HuH-7 (cell line): ENCODE data around the gene LINC01488.

ENCODE experiments used
- DNase-seq: peaks from one replicate; pipeline ENCODE4 v3.0.0; 2011; ENCODE audit warnings: low spot score

Gene LINC01488

DNA sequence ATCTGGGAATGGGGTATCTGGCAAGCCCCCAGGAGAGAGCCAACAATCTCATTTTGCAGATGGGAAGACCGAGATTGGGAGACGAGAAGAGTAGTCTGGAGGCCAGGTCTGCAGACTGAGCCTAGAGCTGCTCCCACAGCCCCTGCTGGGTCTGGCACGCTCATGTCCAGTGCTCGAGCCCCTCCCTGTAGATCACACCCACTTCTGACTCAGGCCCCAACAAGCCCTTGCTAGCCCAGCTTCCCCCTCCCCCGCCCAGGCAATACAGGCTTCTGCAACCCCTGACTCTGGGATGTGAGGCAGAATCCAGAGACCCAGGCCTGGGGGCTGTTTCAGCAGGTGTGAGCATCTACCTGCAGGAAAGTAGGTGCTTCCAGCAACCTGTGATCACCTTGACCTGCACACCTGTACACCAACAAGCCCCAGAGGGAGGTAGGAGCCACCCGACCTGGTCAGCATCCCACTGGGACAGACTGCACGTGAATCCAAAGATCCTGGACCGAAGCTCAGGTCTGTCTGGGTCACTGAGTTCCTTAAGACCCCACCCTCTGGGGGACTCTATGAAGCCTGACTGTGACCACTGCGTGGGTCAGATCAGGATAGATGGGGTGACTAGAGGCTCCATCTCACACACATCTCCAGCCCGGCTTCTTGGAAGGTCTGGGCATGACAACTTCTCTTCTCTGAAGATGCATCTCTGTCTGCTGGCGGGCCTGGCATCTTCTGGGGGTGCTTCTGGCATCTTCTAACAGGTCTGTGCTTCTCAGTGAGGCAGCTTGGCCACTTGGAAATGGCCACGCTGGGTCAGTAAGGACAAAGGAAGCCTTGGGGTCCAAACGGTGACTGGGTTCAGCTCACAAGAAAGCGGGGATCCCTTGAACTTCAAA lies 29.3 kb downstream of the LINC01488 start:
- no peak for DNase-seq

DNA sequence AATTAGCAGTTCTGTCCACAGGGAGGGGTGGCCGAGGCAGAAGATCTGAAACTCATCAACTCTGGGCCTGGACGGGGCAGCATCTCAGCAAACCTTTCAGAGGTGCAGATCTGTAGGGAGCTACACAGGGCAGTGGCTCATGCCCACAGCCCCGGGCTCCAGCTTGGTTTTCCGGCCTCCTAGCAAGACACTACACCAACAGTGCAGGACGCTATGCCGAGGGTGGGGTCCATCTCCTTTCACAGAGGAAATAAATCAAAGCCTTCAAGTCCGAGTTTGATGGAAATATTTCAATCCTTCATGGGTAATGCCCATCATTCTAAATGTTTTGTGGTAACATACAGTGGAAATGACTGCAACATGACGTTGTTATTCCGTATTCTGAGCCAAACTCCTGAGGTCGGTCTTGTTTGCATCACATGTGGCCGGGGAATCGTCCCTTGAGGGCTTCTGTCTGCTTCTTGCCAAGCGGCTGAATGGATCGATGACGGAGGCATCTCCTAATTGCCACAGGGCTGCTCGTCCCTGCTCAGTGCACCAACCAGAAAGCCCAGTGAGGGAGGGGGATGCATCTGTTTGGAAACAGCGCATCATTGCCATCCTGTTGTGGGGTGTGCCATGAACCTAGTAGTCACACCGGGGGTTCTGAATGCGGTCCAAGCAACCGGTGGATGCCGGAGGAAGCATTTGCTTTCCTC lies 30.0 kb downstream of the LINC01488 start:
- DNase-seq = no peak

DNA sequence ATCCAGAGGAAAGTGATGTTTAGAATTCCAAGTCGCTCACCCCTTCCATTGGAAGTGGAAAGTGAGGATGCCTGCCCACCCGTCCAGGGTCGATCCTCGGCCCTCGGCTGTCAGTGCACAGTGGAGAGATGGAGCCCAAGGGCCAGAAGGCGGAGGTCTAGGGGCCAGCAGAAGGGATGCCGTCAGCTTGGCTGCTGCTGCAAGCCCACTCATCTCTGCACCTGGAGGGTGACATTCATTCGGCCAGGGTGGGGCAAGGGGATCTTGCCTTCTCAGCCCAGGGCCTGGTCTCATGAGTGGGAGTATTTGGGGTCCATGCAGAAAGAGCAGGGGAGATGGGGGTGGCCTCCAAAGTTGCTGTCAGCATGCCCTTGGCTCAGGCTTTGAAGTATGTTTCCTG lies 30.7 kb downstream of the LINC01488 start:
- DNase-seq = no peak

DNA sequence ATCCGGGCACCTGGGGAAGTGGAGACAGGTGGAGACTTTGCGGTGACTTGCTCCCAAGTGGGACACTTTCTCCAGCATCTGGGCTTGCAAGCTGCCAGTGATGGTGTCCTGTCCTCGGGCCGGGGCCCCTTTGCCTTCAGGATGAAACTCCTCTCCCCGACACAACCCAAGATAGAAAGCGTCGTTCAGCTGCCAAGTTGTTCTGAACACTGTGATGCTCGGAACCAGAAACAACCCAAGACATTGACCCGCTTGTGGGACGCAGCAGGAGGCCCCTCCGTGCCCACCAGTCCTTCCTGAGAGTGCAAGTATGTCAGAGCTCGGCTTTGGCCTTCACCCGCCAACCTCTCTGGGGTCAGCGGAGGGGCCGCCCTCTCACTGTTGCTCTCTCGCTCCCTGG lies 31.3 kb downstream of the LINC01488 start:
- no peak for DNase-seq

DNA sequence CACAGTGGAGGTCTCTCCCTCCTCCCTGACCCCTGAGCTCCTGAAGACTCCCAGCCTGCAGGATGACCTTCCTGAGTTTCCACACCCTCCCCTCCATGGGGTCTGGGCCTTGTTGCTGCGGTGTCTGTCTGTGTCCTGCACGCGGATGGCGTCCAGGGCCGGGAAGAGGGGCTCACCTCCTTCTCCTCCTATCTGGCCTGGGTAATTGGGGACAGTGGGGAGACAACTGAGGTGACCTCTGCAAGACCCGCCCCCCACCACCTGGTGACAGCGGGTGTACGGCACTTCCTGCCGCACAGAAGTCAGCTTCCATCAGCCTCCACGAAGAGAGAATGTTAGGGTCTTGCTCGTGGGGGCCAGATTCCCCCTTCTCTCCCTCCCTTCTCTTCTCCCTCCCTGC lies 31.7 kb downstream of the LINC01488 start:
- no peak for DNase-seq

DNA sequence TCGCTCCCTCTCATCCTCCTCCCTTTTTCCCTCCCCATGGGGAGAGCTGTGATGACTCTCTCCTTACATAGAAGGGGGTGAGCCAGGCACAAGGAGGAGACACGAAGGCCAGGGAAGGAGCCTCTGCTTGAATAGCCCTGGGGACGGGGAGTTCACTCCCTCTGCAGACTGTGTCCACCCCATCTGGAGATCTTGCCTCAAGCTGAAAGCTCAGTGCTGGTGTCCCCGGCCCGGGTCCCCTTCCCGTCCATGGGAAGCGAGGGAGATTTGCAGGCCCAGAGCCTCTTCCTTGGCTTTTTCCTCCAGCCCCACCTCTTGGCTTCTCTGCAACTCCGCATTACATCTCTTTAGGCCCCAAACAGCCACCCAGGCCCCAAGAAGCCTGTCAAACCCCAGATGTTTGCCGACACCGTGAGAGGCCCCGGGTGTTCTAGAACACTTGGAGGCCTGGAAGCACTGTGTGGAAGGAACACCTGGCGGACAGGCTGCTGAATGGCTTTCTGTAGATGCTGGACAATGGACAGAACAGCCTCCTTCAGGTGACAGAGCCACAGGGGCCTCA lies 32.3 kb downstream of the LINC01488 start:
- DNase-seq = no peak

DNA sequence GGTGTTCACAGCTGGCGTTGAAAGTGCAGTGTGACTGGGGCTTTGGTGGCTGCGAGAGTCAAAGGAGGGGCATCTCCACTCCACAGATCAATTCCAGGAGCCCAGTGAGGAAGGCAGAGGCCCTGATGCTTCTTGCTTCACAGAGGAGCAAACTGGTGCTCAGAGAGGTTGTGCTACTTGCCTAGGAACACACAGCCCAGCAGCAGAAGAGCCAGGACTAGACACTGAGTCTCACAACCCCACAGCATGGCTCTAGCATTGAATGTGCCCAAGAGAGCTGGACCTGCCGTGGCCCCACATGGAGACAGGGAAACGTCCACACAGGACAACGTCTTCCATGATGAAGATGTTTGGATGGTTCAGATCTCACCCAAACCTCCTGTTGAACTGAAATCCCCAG lies 33.3 kb downstream of the LINC01488 start:
- DNase-seq = no peak

DNA sequence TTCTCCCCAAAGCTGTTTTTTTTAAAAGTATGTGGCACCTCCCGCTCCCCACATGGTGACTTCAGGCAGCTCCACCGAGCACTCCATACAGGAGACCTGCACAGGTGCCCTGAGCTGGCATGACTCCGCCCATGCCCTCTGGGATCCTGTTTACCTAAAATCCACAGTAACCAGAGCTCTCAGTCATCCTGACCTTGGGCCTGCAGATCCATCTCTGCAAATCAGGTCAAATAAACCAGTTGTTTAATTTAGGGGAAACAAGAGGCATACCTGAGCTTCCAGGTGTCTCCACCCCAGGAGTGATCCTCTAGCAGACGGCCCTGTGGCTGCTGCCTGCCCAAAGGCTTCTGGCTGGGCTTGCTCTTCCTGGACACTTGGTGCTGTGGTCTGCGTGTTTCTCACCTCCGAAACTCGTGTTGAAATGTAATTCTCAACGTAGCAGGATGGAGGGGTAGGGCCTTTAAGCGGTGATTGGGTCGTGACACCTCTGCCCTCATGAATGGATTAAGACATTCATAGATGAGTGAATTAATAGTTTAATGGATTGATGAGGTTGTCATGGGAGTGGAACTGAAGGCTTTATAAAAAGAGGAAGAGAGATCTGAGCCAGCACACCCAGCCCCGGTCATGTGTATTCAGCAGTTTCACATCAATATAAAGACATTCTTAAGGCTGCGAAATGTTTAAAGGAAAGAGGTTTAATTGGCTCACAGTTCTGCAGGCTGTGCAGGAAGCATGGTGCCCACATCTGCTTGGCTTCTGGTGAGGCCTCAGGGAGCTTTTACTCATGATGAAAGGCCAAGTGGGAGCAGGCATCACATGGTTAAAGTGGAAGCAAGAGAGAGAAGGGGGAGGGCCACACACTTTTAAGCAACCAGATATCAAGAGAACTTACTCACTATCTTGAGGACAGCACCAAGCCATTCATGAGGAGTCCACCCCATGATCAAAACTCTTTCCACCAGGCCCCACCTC lies 34.1 kb downstream of the LINC01488 start:
- DNase-seq = no peak

DNA sequence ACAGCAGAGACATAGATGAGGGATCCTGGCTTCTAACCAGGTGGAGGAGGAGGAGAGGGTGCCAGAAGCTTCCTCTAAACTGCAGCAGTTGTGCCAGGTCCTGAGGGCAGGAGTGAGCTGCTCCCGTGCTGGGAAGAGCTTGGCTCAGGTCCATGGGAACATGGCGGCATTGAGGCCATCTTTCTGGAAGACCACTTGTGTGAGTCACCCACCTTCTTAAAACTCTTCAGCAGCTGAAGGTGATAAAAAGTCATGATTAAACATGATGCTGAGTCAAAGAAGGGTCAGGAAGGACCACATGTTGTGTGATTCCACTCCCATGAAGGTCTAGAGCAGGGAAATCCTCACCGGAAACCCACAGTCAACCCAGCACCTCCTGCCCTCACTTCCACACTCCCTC lies 35.1 kb downstream of the LINC01488 start:
- DNase-seq = no peak

DNA sequence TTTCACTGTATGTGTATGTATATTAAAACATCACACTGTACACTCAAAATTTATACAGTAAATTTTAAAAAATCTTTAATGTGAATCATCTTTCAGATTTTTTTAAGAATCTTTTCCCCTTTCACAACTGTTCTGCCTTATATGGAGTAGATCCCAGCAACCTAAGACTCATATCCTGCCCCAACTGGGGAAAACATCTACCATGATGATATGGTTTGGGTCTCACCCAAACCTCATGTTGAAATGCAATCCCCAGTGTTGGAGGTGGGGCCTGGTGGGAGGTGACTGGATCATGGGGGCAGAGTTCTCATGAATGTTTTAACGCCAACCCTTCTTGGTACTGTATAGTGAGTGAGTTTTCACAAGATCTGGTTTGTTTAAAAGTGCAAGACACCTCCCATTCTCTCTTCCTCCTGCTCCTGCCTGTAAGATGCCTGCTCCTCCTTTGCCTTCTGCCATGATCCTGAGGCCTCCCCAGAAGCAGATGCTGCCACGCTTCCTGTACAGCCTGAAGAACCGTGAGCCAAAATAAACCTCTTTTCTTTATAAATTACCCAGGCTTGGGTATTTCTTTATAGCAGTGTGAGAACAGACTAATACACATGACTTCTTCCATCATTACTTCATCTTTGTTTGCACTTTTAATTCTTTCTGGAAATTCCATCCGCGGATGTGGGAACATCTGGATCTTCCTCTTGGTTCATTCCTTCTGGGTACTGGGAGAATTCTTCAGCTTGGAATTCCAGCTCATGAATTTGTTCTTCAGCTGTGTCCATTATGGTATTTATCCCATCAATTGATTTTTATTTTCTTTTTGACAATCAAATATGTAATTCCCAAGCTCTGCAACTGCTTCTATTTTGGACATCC lies 36.9 kb downstream of the LINC01488 start:
- no peak for DNase-seq

DNA sequence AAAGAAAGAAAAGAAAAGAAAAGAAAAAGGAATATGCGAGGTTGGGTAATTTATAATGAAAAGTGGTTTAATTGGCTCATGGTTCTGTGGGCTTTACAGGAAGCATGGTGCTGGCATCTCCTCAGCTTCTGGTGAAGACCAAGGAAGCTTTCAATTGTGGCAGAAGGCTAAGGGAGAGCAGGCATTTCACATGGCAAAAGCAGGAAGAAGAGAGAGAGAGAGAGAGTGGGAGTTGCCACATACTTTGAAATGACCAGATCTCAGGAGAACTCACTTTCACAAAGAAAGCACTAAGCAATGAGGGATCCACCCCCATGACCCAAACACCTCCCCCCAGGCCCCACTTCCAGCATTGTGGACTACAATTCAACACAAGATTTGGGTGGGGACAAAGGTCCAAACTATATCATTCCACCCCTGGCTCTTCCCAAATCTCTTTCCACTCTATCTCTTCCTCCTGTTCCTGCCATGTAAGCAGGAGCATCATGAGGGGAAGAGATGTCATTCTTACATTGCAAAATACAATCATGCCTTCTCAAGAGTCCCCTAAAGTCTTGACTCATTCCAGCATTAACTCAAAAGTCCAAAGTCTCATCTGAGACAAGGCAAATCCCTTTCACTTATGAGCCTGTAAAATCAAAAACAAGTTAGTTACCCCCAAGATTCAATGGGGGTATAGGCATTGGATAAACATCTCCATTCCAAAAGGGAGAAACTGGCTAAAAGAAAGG lies 38.9 kb downstream of the LINC01488 start:
- no peak for DNase-seq

DNA sequence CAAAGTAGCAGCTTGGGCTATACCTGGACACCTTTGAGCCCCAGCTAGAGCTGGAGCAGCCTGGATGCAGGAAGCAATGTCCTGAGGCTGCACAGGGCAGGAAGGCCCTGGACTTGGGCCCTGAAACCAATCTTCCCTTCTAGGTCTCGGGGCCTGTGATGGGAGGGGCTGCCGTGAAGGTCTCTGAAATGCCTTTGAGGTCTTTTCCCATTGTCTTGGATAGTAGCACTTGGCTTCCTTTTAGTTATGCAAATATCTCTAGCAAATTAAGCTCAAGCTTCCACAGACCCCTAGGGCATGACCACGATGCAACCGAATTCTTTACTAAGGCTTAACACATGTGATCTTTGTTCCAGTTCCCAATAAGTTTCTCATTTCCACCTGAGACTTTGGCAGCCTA lies 40.0 kb downstream of the LINC01488 start:
- DNase-seq = no peak

DNA sequence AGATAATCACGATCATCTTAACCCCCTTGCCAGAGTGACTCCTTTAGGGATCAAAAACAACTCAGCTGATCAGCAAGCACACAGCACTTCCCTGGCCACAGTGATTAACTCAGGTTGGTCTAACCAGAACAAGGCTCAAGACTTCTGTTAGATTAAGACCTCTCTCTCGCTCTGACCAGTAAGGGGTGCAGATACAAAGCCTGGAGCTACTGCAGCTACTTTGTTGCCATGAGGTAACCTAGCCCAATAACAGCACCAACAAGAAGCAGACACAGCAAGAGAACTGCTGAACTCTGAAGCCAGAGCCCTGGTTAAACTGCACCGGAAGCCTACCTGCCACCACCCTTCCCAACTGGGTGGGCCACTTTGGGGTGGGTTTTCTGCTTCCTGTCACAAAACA lies 42.0 kb downstream of the LINC01488 start:
- no peak for DNase-seq

DNA sequence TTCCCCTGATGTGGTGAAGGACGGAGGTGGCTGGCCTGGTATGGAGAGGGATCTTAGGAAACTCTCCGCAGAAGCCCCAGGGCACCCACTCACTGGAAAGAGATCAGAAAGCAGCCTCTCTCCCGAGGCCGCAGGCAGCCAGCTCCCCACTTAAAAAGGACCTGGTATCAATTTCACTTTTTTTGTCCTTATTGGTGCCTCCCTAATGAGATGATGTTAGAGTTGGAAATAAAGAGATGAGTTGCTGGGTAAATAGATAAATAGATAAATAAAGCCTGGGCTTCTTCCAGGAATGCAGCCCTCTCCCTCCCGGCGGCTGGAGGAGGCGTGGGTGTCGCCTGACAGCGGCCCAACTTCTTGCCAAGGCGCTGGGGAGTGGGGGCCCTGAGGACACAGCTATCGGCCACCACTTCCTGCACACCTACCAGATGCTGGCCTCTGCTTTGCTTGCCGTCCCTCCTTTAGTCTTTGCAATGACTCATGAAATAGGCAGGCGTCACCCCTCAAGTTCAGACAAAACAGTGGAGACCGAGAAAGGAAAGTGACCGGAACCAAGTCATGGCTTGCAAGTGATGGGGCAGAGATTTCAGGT lies 42.9 kb downstream of the LINC01488 start:
- no peak for DNase-seq

DNA sequence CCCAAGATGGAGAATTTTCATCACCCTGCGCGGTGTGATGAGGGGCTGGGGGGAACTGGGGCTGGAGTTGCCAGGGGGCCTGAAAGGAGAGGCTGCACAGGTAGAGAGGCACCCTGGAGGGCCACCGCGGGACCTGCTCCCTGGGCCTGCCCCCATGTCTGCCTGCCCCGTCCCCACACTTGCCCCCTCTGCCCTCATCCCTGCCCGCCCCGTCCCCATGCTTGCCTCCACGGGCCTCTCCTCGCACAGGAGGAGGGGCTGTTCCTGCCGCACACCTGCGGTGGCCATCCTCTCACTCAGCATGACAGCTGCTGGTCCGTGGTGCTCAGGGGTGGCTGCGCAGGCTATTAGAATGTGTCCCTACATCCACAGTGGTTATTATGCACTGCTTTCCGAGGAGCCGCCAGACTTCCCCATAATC lies 43.5 kb downstream of the LINC01488 start:
- DNase-seq = no peak

DNA sequence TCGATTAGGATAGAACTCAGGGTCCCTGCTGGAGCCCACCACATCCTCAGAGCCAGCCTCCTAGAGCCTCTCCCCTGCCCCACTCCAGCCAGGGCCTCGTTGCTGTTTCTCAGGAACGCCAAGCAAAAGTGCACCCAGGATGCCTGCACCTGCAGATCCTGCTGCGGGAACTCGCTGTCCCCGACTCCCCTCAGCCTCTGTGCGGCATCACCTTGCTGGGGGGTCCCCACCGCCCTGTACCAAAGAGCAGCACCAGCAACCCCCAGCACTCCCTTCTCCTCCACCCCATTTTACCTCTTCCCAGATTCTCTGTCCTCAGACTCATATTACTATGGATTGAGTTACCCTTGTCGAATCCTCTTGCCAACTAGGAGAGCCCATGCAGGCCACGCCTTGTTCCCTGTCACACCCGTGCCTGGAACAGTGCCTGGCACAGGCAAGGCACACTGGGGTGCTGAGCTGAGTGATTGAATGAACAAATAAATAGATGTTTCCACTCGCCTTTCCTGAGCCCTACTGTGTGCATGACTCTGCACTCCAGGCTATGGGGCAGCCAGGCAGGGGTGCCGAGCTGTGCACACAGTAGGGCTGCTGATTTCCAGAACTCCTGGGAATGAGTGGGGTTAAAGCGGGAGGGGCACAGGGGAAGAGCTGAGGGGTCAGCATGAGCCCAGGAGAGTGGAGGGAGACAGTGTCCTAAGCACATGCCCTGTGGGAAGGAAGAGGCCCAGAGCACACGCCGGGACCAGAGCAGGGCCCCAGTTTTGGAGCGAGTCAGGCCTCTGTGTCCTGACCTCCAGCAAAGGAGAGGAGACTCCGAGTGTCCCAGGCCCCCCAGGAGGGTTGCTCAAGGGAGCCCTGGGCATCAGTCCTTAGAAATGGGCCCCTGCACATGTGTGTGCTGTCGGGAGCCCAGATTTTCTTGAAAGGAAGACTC lies 44.3 kb downstream of the LINC01488 start:
- no peak for DNase-seq

DNA sequence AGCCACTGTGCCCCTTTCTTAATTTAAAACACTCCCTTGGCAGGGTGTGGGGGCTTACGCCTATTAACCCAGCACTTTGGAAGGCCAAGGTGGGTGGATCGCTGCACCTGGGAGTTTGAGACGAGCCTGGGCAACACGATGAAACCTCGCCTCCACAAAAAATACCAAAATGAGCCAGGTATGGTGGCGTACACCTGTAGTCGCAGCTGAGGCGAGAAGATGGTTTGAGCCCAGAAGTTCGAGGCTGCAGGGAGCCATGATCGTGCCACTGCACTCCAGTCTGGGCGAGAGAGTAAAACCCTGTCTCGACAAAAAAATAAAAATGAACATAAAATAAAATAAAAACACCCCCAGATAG lies 45.0 kb downstream of the LINC01488 start:
- no peak for DNase-seq

DNA sequence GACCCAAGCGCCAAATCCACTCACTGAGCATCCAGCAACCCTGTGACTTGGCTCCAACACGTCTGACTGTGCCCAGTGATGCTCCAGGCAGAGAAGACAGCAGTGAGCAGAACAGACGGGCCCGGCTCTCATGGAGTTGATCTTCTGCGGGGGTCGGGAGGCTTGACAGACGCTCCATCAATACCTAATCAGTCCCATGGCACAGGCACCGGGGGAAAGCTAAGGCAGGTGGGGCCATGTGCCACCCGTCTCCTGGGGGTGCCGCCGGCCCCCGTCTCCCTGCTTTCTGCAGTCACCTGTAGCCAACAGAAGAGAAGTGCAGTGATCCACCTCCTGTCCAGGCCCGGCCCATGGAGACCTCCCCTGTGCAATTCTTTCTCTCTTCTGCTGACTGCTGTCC lies 47.5 kb downstream of the LINC01488 start:
- no peak for DNase-seq
